NOMO-1 treated with DMSO at 0.1 percent for 48 hours (cell line): ENCODE results near the gene SMIM12.

ENCODE experiments used
- DNase-seq: peaks from one replicate; lab custom pipeline; 2025; ENCODE audit not compliant: unreplicated experiment; lab: John Stamatoyannopoulos, UW

The SMIM12 gene

DNA sequence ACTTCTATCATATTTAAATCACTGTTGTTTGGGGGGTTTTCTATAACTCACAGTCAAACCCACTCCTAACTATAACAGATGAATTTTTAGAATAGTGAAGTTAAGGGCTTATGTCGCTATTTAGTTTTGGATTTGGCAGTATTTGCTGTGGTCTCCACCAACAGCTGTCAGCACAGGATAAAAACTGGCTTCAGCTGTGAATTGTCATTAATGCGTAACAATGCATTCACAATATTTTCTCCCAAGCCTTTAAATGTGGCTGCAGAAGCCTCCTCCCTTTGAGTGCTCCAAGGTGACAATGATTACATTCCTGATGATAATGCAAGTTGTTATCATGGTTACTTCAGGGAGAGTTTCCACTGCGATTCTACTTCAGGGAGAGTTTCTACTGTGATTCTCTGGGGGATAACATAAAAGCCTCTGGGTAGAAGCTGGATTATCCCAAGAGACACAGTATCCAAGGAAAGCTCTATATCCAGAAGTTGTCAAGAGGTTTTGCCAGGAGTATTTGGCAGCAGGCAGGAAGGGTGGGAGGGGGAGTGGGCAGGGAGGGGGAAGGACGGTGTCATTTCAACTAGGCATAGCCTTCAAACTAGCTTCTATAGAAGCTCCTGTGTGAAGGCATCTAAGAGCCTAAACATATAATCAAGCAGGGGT is 14.9 kb upstream of the SMIM12 start:
- no peak for DNase-seq

DNA sequence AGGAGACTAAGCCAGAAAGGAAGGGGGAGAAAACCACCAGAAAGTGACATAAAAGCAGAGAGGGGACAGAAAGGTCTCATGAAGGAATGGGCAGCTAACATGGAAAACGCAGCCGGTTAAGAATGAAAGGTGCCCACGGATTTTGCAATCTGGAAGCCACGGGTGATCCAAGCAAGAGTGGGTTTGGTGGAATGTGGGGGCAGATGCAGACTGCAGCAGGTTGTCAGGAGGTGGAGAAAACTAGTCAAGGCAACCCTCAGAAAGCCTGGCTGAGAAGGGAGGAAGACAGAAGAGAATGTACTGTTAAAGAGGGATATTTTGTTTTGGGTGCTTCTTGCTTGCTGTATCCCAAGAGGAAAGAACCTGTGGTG is 12.6 kb upstream of the SMIM12 start:
- no peak for DNase-seq

DNA sequence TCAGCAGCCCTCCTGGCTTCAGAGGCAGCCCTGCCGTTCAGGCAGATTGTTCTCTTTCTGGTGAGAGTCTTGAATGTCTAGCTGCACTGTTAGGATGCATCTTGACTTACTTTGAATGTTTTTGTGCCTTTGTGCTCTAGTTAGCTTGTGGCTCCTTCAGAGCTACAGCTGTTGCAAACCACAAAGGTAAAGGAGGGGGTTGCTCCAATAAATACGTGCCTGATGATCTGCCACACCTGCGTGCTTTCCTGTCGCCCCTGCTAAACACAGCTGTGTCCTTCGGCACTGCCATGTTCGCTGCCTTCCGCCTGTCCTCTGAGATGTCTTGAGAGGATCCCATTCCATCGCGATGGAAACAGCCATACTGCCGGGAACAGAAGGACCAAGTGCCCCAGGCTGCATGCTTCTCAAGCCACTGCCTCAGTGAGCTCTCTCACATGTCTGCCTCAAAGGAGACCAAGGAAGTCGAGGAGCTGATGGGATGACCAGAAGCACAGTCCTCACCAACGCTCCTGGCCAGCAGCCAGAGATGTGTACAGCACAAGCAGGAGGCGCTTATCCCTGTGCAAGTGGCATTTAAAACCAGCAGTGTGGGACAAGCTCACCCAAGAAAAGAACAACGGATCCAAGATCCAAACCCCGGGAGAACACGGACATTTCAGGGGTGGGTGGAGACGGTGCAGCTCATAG is 12.0 kb upstream of the SMIM12 start:
- no peak for DNase-seq

DNA sequence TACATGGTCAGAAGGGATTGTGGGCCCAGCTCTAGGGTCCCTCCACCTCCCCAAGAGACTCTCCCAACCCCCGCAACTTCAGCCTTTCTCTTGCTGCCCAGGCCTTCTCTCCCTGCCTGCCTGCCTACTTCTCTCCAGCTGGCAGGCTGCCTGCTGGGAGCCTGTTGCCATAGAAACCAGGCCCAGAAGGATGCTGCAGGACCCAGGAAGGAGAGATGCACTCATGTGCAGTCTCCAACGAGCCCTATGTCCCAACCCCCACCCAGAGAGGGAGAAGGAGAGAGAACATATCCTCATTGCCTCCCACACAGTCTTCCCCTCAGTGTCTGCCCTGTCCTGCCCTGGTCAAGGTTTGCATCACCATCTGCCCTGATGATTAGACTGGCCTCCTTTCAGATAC is 10.8 kb upstream of the SMIM12 start:
- no peak for DNase-seq

DNA sequence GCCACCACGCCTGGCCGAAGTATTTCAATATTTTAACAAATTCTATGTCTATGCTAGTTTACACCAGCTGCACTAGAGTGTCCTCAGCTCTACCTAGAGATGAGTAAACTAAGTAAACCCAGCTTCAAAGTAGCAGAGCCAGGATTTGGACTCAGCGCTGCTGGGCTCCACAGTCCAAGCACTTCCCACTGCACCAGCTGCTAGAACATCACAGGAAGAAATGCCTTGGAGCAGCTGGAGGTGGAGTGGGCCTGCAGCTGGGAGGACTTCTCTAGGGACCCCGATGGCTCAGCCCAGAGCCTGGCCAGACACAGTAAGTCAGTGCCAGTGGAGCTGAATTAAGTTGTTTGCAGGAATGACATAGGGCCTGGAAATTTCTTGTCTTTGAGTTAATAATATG is 10.2 kb upstream of the SMIM12 start:
- DNase-seq: no peak

DNA sequence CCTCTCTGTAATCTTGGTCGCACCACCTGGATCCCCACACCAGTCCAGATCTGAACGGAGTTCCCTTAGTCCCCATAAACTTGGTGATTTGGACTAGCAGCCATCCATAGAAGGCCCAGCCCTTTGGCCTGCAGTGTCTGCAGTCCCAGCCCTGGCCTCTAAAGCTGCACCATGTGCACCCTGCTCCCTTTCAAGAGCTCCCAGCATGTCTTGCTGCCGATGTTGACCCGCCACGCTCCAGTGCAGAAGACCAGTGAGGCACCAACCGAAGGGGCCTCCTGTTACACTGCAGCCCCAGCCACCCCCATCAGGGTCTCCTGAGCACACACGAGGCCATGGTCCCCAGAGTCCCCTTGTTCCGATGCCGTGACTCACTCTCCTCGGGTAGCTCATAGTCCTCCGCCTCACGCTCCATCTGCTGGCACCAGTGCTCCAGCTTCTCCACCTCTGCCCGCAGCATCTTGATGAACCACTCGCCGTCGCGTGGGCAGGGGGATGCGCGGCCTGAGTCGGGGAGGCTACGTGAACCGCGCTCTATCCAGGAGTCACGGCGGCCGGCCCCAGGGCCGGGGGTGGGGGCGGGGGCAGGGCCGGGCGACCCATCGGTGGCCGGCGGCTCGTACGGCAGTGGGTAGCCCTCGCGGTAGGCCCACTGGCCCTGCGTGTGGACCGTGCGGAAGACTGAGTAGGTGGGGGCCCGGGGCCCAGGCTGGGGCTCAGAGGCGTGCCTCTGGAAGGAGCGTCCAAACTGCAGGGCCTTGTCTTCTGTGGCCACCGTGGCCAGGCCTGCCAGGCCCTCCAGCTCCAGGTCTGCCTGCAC is 8.9 kb upstream of the SMIM12 start:
- no peak for DNase-seq

DNA sequence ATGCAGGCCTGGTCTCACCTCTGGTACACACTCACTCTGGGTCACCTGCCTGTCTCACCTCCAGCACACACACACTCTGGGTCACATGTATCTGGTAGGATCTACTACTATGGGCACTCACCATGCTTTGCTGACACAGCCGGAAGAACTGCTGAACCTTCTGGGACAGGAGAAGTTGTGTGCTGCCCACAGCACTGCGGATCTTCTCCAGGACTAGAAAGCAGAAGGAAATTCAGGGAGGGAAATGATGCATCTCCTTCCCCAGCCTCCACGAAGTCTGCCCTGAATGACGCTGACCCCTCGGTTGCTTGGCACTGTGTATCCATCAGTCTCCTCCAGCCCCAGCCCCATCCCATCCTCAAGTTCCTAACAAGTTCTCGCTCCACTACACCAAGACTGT is 7.9 kb upstream of the SMIM12 start:
- DNase-seq: no peak

DNA sequence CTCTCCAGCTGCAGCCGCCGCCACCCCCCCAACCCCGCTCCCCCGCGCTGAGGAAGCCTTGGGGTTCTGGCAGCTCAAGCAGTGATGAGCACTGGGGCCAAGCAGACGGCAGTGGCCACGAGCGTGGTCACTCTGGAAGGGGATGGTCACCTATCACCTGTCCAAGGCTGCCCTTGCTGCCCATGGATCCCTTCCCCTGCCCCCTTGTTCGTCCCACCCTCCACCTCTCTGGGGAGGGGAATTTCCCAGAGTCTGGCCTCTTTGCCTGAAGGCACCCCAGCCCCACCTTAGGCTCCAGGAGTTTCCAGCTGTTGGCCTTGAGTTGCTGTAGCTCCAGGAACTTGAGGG is 7.2 kb upstream of the SMIM12 start:
- no peak for DNase-seq

DNA sequence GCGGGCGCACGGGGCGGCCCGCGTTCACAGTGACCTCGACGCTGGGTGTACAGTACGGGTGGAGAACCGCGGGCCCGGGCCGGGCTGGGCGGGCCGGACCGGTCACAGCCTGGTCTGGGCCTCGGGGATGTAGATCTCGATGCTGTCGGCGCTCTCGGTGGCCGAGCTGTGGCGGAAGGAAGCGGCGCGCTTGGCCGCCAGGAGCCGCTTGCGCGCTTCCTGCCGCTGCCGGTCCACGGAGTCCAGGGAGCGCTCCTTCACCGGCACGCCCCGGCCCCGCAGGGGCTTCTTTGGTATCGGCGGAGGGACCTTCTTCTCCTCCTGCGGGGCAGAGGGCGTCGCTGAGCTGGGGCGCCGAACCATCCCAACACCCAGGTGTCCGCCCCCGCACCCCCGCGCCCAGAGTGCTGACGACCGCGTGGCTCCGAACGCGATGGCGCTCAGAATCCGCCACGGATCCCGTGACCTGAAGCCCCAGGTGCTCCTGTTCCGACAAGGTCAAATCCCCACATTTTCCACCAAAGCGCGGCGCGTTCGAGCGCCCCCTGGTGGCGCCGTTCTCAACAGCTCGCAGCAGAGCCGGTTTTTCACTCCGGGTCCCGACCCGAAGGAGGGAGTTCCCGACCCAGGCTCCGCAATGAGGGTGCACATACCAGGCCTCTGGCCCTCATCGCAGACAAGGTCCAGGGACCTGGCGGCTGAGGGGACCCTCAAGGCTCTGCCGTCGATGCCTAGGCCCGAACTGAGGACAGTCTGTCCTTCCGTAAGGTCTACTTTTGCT is 6.6 kb upstream of the SMIM12 start:
- DNase-seq: peak; percentile 53

DNA sequence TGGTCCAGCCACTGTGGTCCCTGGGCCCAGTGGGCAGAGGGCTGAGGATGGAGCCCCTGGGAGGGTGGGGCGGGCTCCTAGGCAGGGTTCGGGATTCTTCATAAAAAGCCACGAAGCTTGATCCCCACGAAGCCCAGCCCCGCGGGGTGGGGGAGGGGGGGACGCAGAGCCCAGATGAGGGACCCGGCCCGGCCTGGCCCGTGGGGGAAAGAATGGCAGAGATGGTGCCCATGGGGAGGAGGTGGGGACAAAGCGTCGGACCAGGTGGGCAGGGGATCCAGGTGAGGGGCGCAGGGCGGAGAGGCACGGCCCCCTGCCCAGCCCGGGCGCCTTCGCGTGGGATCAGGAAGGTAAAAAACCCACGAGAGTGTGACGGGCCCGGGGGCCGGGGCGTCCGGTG is 6.0 kb upstream of the SMIM12 start:
- no peak for DNase-seq

DNA sequence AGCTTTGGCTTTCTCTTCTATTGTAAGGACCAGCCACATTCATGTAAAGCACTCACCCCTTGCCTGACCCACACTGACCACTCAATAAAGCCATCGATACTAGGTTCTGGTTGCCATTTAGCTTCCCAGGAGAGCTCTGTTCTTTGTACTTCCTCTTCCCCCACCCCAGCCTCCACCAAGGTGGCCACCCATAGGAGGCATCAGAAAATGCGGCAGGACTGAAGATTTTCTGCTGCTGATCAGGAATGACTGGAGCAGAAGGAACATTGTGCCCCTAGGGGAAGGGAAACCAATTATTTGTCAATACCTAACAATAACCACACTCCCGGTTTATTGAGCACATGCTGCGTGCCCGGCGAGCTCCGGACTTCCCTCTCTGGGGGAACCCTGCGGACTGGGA is 5.2 kb upstream of the SMIM12 start:
- no peak for DNase-seq

DNA sequence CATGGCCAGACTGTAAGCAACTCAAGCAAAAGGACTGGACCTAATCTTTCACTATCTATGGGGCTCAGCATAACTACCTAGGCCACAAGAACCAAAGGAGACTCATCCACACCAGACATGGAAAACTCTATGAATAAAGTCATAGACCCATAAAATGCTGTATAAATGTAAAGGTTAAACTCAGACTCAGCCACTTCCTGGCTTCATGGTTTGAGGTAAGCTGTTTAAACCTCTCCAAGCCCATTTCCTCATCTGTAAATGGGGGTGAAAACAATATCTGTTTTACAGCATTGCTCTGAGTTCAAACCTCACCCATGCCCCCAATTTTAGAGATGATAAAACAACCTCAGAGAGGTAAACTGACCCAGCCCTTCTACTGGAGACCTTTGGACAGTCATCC is 4.0 kb upstream of the SMIM12 start:
- no peak for DNase-seq

DNA sequence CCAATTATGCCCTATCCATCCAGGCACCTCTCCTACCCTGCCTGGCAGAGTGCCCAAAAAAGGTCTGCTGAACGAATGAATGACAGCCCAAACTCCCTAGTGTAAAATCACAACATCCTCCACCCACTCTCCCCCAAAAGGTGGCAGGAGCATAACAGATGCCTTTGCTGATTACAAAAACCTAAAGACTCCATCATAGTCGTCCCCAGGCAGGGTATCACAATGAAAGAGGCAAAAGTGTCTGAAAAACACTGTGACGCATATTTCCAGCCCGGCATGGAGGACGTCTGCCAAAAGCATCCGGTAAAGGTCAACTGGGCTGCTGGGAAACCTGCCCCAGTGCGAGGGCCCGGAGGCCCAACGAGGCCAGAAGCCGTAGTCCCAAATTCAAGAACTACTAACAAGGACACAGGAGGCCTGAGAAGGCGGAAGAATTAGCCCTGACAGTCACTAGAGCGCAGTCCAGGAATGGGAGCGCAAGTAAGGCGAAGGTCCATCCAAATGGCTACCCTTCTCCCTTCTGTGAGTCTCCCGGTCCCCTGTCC is 576 bp downstream of the SMIM12 start:
- DNase-seq: no peak

DNA sequence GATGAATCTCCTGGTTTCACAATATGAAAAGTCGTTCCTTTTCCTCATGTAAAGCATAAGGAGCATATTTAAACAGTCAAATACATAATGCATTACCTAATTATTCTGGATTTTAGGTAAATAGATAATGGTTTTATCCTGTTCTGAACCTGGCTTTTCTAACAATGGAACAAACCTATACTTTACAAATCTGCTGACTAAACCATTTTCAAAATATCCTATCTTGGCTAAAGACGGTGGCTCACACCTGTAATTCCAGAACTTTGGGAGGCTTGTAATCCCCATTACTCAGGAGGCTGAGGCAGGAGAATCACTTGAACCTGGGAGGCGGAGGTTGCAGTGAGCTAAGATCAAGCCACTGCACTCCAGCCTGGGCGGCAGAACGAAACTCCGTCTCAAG is 2.9 kb downstream of the SMIM12 start:
- no peak for DNase-seq

DNA sequence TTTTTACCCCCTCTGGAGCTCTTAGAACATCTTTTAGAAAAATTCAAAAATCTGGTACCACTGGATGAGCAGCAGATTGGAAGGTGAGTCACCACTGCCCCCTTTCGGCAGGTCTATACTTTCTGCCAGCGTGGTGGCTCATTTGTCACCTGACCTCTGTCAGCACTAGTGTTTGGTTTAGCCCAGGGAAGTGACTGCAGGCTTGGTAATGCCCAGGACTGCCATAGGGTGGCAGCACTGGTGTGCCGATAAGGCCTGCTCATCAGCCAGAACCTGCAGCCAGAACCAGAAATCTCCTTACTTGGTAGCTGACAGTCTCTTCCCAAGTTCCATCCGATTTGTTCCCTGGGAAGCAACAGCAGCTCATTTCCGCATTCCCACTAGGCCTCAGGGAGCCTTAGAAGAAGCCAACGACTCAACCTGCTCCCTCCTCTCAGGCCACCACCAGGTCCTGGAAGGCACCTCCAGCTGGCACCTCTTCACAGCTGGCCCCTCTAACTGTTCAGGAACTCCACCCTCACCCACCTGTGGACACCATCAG is 6.8 kb downstream of the SMIM12 start:
- DNase-seq: peak; percentile 95

DNA sequence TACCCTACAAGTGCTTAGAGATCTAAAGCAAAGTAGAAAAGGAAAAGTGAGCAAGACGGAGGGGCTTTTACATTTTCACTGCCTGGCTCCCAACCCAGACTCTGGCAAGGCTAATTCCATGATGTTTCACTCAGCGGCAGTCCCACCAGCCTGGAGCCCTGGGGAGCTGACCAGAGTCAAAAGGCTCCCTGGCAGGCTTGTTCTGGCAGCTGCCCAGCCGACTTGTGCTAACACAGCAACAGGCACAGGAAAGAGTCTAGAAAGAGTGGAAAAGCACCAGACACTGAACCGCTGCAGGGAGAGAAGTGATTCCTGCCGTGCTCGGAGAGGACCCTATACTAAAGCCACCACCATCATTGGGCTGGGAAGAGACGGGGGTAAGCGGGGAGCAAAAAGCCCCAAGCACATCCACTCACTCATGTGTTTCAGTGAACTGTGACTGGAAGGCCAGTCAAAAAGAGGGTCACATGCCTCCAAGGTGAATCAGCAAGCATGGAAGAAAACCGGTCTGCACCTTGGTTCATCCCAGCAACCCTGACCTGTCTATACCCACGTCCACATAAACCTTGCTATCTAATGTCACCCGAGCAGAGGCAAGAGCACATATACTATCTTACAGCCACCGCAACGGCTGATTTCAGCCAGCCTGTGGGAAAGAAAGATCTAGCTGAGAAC is 8.0 kb downstream of the SMIM12 start:
- no peak for DNase-seq

DNA sequence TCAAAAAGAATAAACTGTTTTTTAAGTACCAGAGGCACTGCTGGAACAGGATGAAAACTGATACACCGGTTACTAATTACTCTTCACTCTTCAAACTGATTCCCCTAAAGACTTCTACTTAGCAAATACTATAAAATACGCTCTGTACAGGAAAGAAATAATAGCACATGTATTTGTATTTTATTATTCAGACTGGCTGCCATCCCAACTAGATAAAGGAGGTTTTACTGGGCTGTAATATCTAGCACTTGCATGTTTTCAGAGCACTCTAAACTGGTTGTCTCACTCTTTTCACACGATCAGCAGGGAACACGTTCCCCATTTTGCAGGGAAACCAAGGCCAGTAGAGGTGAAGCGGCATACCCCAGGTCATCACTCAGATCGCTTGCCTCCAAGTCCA is 9.2 kb downstream of the SMIM12 start:
- no peak for DNase-seq

DNA sequence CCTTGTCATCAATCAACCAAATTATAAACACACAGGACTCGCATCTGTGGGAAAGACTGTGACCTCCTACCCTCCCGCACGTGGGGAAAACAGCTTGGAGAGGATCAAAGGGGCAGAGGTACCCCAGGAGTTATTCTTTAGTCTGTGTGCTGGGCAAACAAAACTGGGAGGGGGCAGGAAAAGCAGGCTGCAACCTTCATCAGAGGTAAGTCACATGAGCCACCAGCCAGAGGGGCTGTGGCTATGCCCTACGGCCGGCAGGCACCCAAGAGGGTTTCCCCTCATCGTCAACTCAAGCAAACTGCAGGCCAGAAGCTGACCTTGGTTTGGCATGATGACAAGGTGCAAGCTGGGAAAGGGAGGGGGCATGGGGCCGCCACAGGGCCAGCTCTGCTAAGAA is 12.5 kb downstream of the SMIM12 start:
- DNase-seq: no peak

DNA sequence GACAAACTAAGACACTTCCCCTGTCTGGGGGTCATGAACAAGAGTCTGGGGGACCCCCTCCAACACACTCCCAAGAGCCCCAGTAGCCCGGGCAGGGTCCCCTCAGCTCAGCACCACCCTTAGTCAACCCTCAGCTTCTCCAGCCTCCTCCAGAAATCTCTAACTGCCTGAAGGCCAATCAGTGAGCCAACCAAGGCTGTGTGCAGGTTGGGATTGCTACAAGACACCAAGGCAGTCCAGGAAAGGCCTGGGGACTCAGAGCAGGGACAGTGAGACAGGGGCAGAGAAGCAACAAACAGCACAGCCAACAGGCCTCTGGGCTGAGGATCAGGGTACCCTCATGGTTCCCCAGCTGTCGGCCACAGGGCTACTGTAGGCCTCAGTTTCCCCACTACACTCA is 13.3 kb downstream of the SMIM12 start:
- DNase-seq: no peak

DNA sequence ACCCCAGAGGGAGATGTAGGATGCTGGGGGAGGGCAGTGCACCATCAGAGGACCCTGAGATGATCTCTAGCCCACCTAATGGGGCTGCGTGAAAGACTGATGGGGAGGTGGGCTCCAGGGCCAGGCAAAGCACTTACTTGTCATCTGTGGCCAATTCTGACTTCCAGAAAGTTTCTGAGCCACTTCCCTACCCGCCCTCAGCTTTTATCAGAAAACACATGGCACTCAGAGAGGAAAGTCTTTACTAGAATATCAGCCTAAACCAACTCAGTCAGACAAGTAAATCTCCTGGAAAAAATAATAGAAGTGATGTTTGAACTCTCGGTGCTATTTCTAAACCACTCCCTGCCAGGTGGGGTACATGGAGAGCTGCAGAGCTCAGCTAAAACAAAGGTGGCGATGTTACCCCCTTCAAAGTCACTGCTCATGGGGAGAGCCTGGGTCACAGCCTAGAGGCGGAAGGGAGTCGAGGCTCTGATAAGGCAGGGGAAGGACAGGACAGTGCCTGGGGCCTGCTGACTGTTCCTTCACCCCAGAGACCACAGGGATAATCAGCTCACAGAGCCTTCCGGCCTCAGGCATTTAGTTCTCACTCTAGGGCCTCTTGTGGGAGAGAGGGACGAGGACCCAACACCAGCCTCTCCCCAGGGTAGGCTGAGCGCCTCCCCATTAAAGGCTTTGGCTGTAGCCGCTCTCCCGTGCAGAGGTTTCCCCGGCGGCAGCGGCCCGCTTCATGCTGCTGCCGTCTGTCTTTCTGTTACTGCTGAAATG is 14.2 kb downstream of the SMIM12 start:
- DNase-seq: no peak
